DOHH2 (cell line): ENCODE measurements around the gene PRSS56.

Experiments used
- H3F3A ChIP-seq: fragments of 200-600 bp; sonication (generic), shearing (Covaris generic); 2 replicates; pipeline ENCODE4 v1.6.0; 2016; ENCODE audit warnings: antibody characterized with exemption, mild to moderate bottlenecking; ENCODE audit not compliant: control insufficient read depth, insufficient read depth
- H3K27ac ChIP-seq: fragments of 200-600 bp; sonication (generic); 2 replicates; pipeline ENCODE4 v1.5.1; 2014; ENCODE audit warnings: low read depth, mild to moderate bottlenecking, low read length, moderate library complexity
- H3K27me3 ChIP-seq: fragments of 200-600 bp; sonication (generic); 2 replicates; pipeline ENCODE4 v1.6.1; 2014; ENCODE audit warnings: mild to moderate bottlenecking, low read length, mixed read lengths; ENCODE audit not compliant: control insufficient read depth
- H3K36me3 ChIP-seq: fragments of 200-600 bp; sonication (generic); 2 replicates; pipeline ENCODE4 v1.6.1; 2014; ENCODE audit warnings: mild to moderate bottlenecking, low read length, moderate library complexity, mixed read lengths; ENCODE audit not compliant: control insufficient read depth
- H3K4me1 ChIP-seq: fragments of 200-600 bp; sonication (generic); 2 replicates; pipeline ENCODE4 v1.6.1; 2014; ENCODE audit warnings: mild to moderate bottlenecking, low read length, mixed read lengths; ENCODE audit not compliant: control insufficient read depth
- H3K4me2 ChIP-seq: fragments of 200-600 bp; sonication (generic); 2 replicates; pipeline ENCODE4 v1.6.0; 2014; ENCODE audit warnings: mild to moderate bottlenecking, low read length, moderate library complexity
- H3K4me3 ChIP-seq: fragments of 200-600 bp; sonication (generic); 2 replicates; pipeline ENCODE4 v1.5.1; 2014; ENCODE audit warnings: mild to moderate bottlenecking, low read length, mixed read lengths
- H3K79me2 ChIP-seq: fragments of 200-600 bp; sonication (generic); 2 replicates; pipeline ENCODE4 v1.6.1; 2014; ENCODE audit warnings: mild to moderate bottlenecking, low read length, mixed read lengths; ENCODE audit not compliant: control insufficient read depth
- H3K9me2 ChIP-seq: fragments of 200-600 bp; sonication (generic); replicated peaks from 2 replicates; pipeline ENCODE4 v1.6.1; 2014; ENCODE audit warnings: mild to moderate bottlenecking, low read length, mixed read lengths; ENCODE audit not compliant: control insufficient read depth
- H3K9me3 ChIP-seq: fragments of 200-600 bp; sonication (generic); 2 replicates; pipeline ENCODE4 v1.6.1; 2014; ENCODE audit warnings: antibody characterized with exemption, low read length, mixed read lengths; ENCODE audit not compliant: control insufficient read depth, insufficient read depth
- H4K20me1 ChIP-seq: fragments of 200-600 bp; sonication (generic); 2 replicates; pipeline ENCODE4 v1.6.0; 2014; ENCODE audit warnings: low read depth, mild to moderate bottlenecking, antibody characterized with exemption, low read length, moderate library complexity; ENCODE audit not compliant: control insufficient read depth, insufficient read depth
- EZH2phosphoT487 ChIP-seq: fragments of 200-600 bp; sonication (generic); IDR thresholded peaks from 2 replicates; pipeline ENCODE4 v1.6.1; 2017; ENCODE audit warnings: borderline replicate concordance, mild to moderate bottlenecking, antibody characterized with exemption, low read length, moderate library complexity, mixed read lengths
- TF ChIP-seq, protein P1 (sequence below): fragments of 200-600 bp; sonication (generic); IDR thresholded peaks from one replicate; pipeline ENCODE4 v1.5.1; 2014; ENCODE audit warnings: antibody characterized with exemption, mild to moderate bottlenecking, low read depth, low read length; ENCODE audit not compliant: poor library complexity, severe bottlenecking

PRSS56 gene

DNA sequence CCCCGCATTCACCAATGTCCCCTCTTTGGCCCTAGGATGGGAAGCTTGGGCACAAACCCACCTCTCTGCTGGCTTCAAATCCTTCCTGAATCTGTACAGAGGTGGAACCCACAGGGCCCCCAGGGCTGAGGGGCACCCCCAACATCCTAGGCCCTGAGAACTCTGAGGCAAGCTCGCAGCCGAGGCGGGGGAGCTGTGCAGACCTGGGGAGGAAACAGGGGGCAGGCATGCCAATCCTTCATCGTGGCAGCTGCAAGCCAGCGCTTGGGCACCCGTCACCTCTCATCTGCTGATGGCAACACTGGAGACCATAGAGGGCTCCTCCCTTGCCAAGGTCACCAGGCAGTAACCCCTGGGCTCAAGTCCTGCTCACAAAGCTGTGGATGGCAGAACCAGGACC, 43.4 kb upstream of the PRSS56 start:
- no peak overlapping the region for H3K4me3 ChIP-seq
- no peaks in the 10 kb centered on the region for H3K79me2 ChIP-seq
- H3K27ac ChIP-seq, result no peak overlapping the region
- H4K20me1 ChIP-seq, result no peaks in the 10 kb centered on the region
- no peak overlapping the region for H3K4me2 ChIP-seq
- H3K9me2 ChIP-seq, result no peaks in the 10 kb centered on the region
- no peaks in the 10 kb centered on the region for H3F3A ChIP-seq
- no peaks in the 10 kb centered on the region for H3K27me3 ChIP-seq
- peaks cover 11% of the 10 kb centered on the region for H3K4me1 ChIP-seq
- no peaks in the 10 kb centered on the region; the same call in 1 of the 2 replicates for H3K36me3 ChIP-seq
- TF ChIP-seq EZH2phosphoT487, result no peak
- TF ChIP-seq, protein P1, sequence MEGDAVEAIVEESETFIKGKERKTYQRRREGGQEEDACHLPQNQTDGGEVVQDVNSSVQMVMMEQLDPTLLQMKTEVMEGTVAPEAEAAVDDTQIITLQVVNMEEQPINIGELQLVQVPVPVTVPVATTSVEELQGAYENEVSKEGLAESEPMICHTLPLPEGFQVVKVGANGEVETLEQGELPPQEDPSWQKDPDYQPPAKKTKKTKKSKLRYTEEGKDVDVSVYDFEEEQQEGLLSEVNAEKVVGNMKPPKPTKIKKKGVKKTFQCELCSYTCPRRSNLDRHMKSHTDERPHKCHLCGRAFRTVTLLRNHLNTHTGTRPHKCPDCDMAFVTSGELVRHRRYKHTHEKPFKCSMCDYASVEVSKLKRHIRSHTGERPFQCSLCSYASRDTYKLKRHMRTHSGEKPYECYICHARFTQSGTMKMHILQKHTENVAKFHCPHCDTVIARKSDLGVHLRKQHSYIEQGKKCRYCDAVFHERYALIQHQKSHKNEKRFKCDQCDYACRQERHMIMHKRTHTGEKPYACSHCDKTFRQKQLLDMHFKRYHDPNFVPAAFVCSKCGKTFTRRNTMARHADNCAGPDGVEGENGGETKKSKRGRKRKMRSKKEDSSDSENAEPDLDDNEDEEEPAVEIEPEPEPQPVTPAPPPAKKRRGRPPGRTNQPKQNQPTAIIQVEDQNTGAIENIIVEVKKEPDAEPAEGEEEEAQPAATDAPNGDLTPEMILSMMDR, result no peak
- peaks cover 9% of the 10 kb centered on the region for H3K9me3 ChIP-seq

DNA sequence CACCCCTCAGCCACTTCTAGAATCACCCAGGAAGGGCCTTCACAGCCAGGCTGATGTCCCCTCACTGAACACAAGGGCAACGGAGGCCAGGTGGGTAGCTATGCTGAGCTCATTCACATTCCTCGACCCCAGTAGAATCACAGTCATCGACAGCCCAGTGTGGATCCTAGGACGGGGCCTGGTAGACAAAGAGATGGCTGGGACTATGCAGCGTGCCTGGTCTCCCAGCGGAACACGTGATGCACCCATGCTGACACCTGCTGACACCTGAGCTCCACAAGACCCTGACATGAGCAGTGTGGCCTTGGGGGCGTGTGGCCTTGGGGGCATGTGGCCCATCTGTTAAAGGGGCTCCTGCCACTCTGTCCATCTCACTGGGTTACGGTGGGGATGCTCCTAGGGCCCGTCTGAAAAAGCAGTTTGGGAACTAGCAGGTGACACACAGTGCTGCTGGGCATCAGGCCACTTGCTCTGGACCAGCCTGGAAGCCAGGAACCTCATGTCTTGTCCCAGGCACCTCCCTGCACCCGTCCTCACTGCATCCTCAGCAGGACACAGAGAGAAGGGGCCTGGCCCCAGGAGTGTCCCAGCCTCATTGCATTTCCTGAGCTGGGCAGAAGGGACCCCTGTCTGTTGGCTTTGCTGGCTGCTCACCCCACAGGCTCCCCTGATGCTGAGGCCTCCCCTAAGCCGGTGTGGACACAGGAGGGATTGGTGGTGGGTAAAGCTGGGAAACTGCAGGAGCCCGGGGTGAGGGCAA, 42.3 kb upstream of the PRSS56 start:
- no peak overlapping the region for H3K4me2 ChIP-seq

DNA sequence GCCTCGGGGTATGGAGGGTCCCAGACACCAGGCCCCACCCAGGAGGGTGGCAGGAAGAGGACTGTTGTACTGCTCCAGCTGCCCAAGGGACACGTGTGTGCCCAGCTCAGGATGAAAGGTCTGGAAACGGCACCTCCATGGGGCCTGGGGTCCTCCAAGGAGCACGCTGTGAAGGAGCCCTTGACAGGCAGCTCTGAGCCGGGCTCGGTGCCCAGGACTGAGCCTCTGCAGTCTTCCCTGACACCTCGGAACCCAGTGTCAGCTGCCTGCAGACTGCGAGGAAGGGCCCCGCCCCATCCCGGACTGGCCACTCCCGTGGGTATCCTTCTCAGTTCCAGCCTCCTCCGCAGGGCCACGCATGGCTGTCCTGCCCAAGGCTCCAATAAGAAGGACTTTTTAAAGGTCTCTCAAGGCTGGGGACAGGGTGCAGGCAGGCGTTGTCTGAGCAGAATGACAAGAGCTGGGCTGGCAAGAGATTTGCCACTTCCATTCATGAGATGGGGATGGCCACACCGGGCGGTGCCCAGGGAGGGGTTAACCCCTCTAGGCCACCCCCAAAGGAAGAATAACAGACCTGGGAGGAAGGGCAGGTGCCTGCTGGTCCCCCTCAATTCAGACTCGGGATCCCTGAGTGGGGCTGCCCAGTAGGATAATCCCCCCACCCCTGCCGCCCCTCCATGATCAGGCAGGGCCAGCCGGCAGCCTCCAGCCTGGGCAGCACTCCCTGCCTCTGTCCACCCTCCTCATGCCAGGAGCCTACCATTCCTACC, 41.4 kb upstream of the PRSS56 start:
- Histone ChIP-seq H3K9me2 (no peaks in the 10 kb centered on the region), H3K9me3 (no peaks in the 10 kb centered on the region), H3K4me2 (no peak overlapping the region), H3K79me2 (no peaks in the 10 kb centered on the region), H3K36me3 (no peaks in the 10 kb centered on the region), H3K27me3 (no peaks in the 10 kb centered on the region), H3F3A (no peaks in the 10 kb centered on the region), H3K4me3 (no peak overlapping the region), H4K20me1 (no peaks in the 10 kb centered on the region), H3K27ac (no peak overlapping the region), H3K4me1 (peaks cover 8% of the 10 kb centered on the region)
- TF ChIP-seq EZH2phosphoT487, result no peak
- TF ChIP-seq, protein P1, result no peak

More for the DNA sequence above, 42.3 kb upstream of the PRSS56 start:
- H3K27me3 ChIP-seq, result no peaks in the 10 kb centered on the region
- H3K4me1 ChIP-seq, result peaks cover 8% of the 10 kb centered on the region
- no peaks in the 10 kb centered on the region for H3F3A ChIP-seq
- peaks cover 2% of the 10 kb centered on the region; the same call in 1 of the 2 replicates for H3K9me3 ChIP-seq
- H3K9me2 ChIP-seq, result no peaks in the 10 kb centered on the region
- H3K4me3 ChIP-seq, result no peak overlapping the region
- TF ChIP-seq, protein P1, result no peak
- TF ChIP-seq EZH2phosphoT487, result no peak
- no peak overlapping the region for H3K27ac ChIP-seq
- no peaks in the 10 kb centered on the region for H3K79me2 ChIP-seq
- no peaks in the 10 kb centered on the region for H3K36me3 ChIP-seq
- no peaks in the 10 kb centered on the region for H4K20me1 ChIP-seq
